Stimulated activated CD4-positive, alpha-beta T cell treated with anti-CD3 and anti-CD28 coated beads, Interleukin-1b, Interleukin-23, amount 100 ng/mL, for 24 hours (primary cell): ENCODE results near the gene ZNF384.

ENCODE experiments used
- DNase-seq, 4 experiments: peaks; one replicate each; pipeline ENCODE4 v3.0.0-alpha.2; 2020; ENCODE audit warnings: low read depth in 4 of 4, low spot score in 1 of 4

ZNF384 gene

GRCh38 chr12:6626654-6627283, 62.4 kb downstream of the ZNF384 start:
- DNase-seq: no peak

- DNase-seq: no peak
These were observed 68.3 kb downstream of the ZNF384 start for GRCh38 chr12:6620885-6621274.

- DNase-seq: no peak
These were observed 68.9 kb downstream of the ZNF384 start for GRCh38 chr12:6620137-6620884.

- DNase-seq: no peak
These were observed 70.5 kb downstream of the ZNF384 start for GRCh38 chr12:6618483-6619225.
